H1 (cell line): Measurements from ENCODE around the gene SLC39A11. TPM values are rescaled to one million over a fixed set of nuclear protein-coding genes. Genes with fewer than 3 reads are reported as not detected.

ENCODE experiments used
- CTCF ChIA-PET: fragments of 300-600 bp; sonication (Branson Sonifier 250); formaldehyde crosslinking; loops from one replicate; lab custom pipeline; 2021; ENCODE audit not compliant: partially characterized antibody; lab: Charles Lee
- POLR2A ChIA-PET: fragments of 300-600 bp; sonication (Branson Sonifier 250); formaldehyde crosslinking; loops from one replicate; lab custom pipeline; 2021; ENCODE audit warnings: inconsistent platforms; ENCODE audit not compliant: partially characterized antibody; lab: Charles Lee
- DNase-seq, 2 experiments: peaks; one replicate each; pipeline versions ENCODE4 v3.0.0 to v3.0.0-alpha.2; 2010 to 2022; ENCODE audit warnings: low spot score in 2 of 2, low read depth in 1 of 2, mixed read lengths in 1 of 2
- FAIRE-seq: peaks from 2 replicates; lab custom pipeline; 2011; peaks lifted over from hg19 to GRCh38; lab: Jason Lieb, UNC
- H2AFZ ChIP-seq: 2 replicates; pipeline ENCODE4 v1.8.1; 2012; ENCODE audit warnings: low read length, inconsistent platforms
- H2AK5ac ChIP-seq: 2 replicates; pipeline ENCODE4 v1.6.1; 2013; ENCODE audit warnings: low read depth, low read length
- H2BK120ac ChIP-seq: replicated peaks from 2 replicates; pipeline ENCODE3; 2013; ENCODE audit warnings: low read depth, low read length, inconsistent platforms
- H2BK12ac ChIP-seq: 2 replicates; pipeline ENCODE4 v1.6.1; 2013; ENCODE audit warnings: low read depth, low read length
- H2BK15ac ChIP-seq: 2 replicates; pipeline ENCODE4 v1.6.1; 2013; ENCODE audit warnings: low read length
- H2BK20ac ChIP-seq: 2 replicates; pipeline ENCODE4 v1.6.1; 2013; ENCODE audit warnings: low read length
- H2BK5ac ChIP-seq: 2 replicates; pipeline ENCODE4 v1.6.1; 2013; ENCODE audit warnings: low read depth, low read length
- H3K14ac ChIP-seq: 2 replicates; pipeline ENCODE4 v1.6.1; 2013; ENCODE audit warnings: inconsistent platforms; ENCODE audit not compliant: insufficient read length
- H3K18ac ChIP-seq: 2 replicates; pipeline ENCODE4 v1.6.1; 2013; ENCODE audit warnings: low read length; ENCODE audit errors: extremely low read depth
- H3K23ac ChIP-seq: 2 replicates; pipeline ENCODE4 v1.6.1; 2013; ENCODE audit warnings: inconsistent platforms; ENCODE audit not compliant: insufficient read length
- H3K23me2 ChIP-seq: 2 replicates; pipeline ENCODE4 v1.6.1; 2013; ENCODE audit warnings: low read depth, low read length
- H3K27ac ChIP-seq: 2 replicates; pipeline ENCODE4 v1.6.1; 2011; ENCODE audit warnings: low read depth, low read length, inconsistent platforms
- H3K27me3 ChIP-seq, 4 experiments: replicated peaks in 1 of 4; 1 replicate in 1 of 4; 2 replicates in 3 of 4; pipeline versions ENCODE4 v1.6.1 to v1.8.1; 2011 to 2013; ENCODE audit warnings: low read length in 3 of 4, mild to moderate bottlenecking in 3 of 4, inconsistent platforms in 2 of 4, mixed read lengths in 2 of 4, moderate library complexity in 1 of 4; ENCODE audit not compliant: control insufficient read depth in 3 of 4, insufficient read depth in 3 of 4; ENCODE audit errors: extremely low read depth in 1 of 4
- H3K36me3 ChIP-seq, 4 experiments: 2 replicates each; pipeline versions ENCODE4 v1.6.1 to v1.8.1; 2011 to 2013; ENCODE audit warnings: mild to moderate bottlenecking in 4 of 4, low read length in 3 of 4, moderate library complexity in 2 of 4, control low read depth in 1 of 4, inconsistent platforms in 1 of 4; ENCODE audit not compliant: insufficient read depth in 4 of 4, control insufficient read depth in 2 of 4
- H3K4ac ChIP-seq: replicated peaks from 2 replicates; pipeline ENCODE3; 2013; ENCODE audit warnings: low read length, low read depth, mixed read lengths, inconsistent platforms; ENCODE audit not compliant: insufficient read length
- H3K4me1 ChIP-seq, 4 experiments: replicated peaks in 1 of 4; 1 replicate in 1 of 4; 2 replicates in 3 of 4; pipeline versions ENCODE4 v1.6.1 to v1.8.1; 2011 to 2013; ENCODE audit warnings: low read length in 3 of 4, inconsistent platforms in 2 of 4, mixed read lengths in 1 of 4; ENCODE audit not compliant: insufficient read depth in 4 of 4, control insufficient read depth in 3 of 4
- H3K4me2 ChIP-seq, 2 experiments: 2 replicates each; pipeline versions ENCODE4 v1.6.1 to v1.8.1; 2011 to 2013; ENCODE audit warnings: low read depth in 2 of 2, low read length in 2 of 2, control low read depth in 1 of 2, inconsistent platforms in 1 of 2, mild to moderate bottlenecking in 1 of 2; ENCODE audit not compliant: insufficient read depth in 1 of 2
- H3K4me3 ChIP-seq, 4 experiments: fragments of 200-600, 300-600 bp in 1 of 4; sonication (generic), shearing (Covaris generic), sonication (Bioruptor Twin) in 1 of 4; 2 replicates each; pipeline versions ENCODE4 v1.5.1 to v1.8.1; 2011 to 2016; ENCODE audit warnings: low read length in 4 of 4, low read depth in 3 of 4, control low read depth in 2 of 4, inconsistent platforms in 2 of 4, mild to moderate bottlenecking in 2 of 4, mixed read lengths in 1 of 4, moderate library complexity in 1 of 4; ENCODE audit not compliant: insufficient read depth in 2 of 4; ENCODE audit errors: extremely low read depth in 1 of 4
- H3K56ac ChIP-seq: replicated peaks from 2 replicates; pipeline ENCODE3; 2013; ENCODE audit warnings: low read depth, mild to moderate bottlenecking, mixed read lengths, low read length, inconsistent platforms; ENCODE audit not compliant: insufficient read length
- H3K79me1 ChIP-seq: 2 replicates; pipeline ENCODE4 v1.6.1; 2013; ENCODE audit warnings: low read depth, low read length, control low read depth
- H3K79me2 ChIP-seq, 2 experiments: 2 replicates each; pipeline versions ENCODE4 v1.6.1 to v1.8.1; 2012 to 2013; ENCODE audit warnings: low read length in 2 of 2, mild to moderate bottlenecking in 2 of 2, inconsistent platforms in 1 of 2; ENCODE audit not compliant: insufficient read depth in 2 of 2, control insufficient read depth in 1 of 2
- H3K9ac ChIP-seq, 4 experiments: replicated peaks in 1 of 4; 1 replicate in 1 of 4; 2 replicates in 3 of 4; pipeline versions ENCODE4 v1.6.1 to v1.8.1; 2011 to 2013; ENCODE audit warnings: low read depth in 3 of 4, low read length in 3 of 4, control low read depth in 2 of 4, mild to moderate bottlenecking in 2 of 4, moderate library complexity in 2 of 4, inconsistent platforms in 1 of 4; ENCODE audit errors: extremely low read depth in 1 of 4
- H3K9me3 ChIP-seq, 2 experiments: 2 replicates each; pipeline versions ENCODE4 v1.6.1 to v1.8.1; 2012 to 2013; ENCODE audit warnings: mild to moderate bottlenecking in 2 of 2, moderate library complexity in 2 of 2, control low read depth in 1 of 2, inconsistent platforms in 1 of 2, low read depth in 1 of 2, low read length in 1 of 2, mixed read lengths in 1 of 2; ENCODE audit not compliant: insufficient read depth in 2 of 2
- H4K20me1 ChIP-seq, 2 experiments: replicated peaks in 1 of 2; 2 replicates each; pipeline versions ENCODE3 to v1.8.1; 2011 to 2013; ENCODE audit warnings: inconsistent platforms in 2 of 2, low read length in 2 of 2, mild to moderate bottlenecking in 1 of 2; ENCODE audit not compliant: insufficient read depth in 2 of 2, control insufficient read depth in 1 of 2
- H4K5ac ChIP-seq: 2 replicates; pipeline ENCODE4 v1.6.1; 2013; ENCODE audit warnings: low read length, low read depth, mixed read lengths, inconsistent platforms; ENCODE audit not compliant: insufficient read length
- H4K8ac ChIP-seq: 2 replicates; pipeline ENCODE4 v1.8.0; 2013; ENCODE audit warnings: mild to moderate bottlenecking, moderate library complexity, low read length, inconsistent platforms; ENCODE audit not compliant: insufficient read depth; ENCODE audit errors: extremely low read depth
- H4K91ac ChIP-seq: replicated peaks from 2 replicates; pipeline ENCODE3; 2013; ENCODE audit warnings: low read length, mixed read lengths, inconsistent platforms; ENCODE audit not compliant: insufficient read length
- EP300 ChIP-seq, 2 experiments: IDR thresholded peaks; 1 replicate in 1 of 2; 2 replicates in 1 of 2; pipeline ENCODE4 v1.6.1; 2011 to 2012; ENCODE audit warnings: low read depth in 2 of 2, low read length in 2 of 2, mild to moderate bottlenecking in 2 of 2, borderline replicate concordance in 1 of 2, inconsistent platforms in 1 of 2, moderate library complexity in 1 of 2
- KDM4A ChIP-seq: IDR thresholded peaks from one replicate; pipeline ENCODE4 v1.7.1; 2012; ENCODE audit warnings: low read depth, mild to moderate bottlenecking, moderate library complexity, low read length, inconsistent platforms; ENCODE audit not compliant: severe bottlenecking
- POLR2AphosphoS5 ChIP-seq: IDR thresholded peaks from 2 replicates; pipeline ENCODE4 v1.6.1; 2011; ENCODE audit warnings: low read depth, low read length
- RAD21 ChIP-seq, 2 experiments: IDR thresholded peaks in 1 of 2; conservative IDR thresholded peaks in 1 of 2; 2 replicates each; pipeline ENCODE4 v1.6.1; 2011; ENCODE audit warnings: low read depth in 2 of 2, low read length in 2 of 2, improper control_type of control experiment in 1 of 2, inconsistent platforms in 1 of 2, mild to moderate bottlenecking in 1 of 2, moderate library complexity in 1 of 2
- SIN3A ChIP-seq, 2 experiments: IDR thresholded peaks in 1 of 2; conservative IDR thresholded peaks in 1 of 2; 2 replicates each; pipeline ENCODE4 v1.6.1; 2011 to 2012; ENCODE audit warnings: low read length in 2 of 2, improper control_type of control experiment in 1 of 2, low read depth in 1 of 2, mild to moderate bottlenecking in 1 of 2
- SIRT6 ChIP-seq: IDR thresholded peaks from one replicate; pipeline ENCODE4 v1.7.1; 2012; ENCODE audit warnings: low read length, inconsistent platforms
- SP2 ChIP-seq: IDR thresholded peaks from 2 replicates; pipeline ENCODE4 v1.6.1; 2012; ENCODE audit warnings: mild to moderate bottlenecking, low read length, inconsistent platforms
- SP4 ChIP-seq: IDR thresholded peaks from 2 replicates; pipeline ENCODE4 v1.6.1; 2012; ENCODE audit warnings: low read length, inconsistent platforms
- SUZ12 ChIP-seq: fragments of 200-600 bp; sonication (generic); IDR thresholded peaks from 2 replicates; pipeline ENCODE4 v1.6.1; 2012; ENCODE audit warnings: mild to moderate bottlenecking, inconsistent platforms, low read length, moderate library complexity, mixed read lengths
- TAF7 ChIP-seq: optimal IDR thresholded peaks from 2 replicates; pipeline ENCODE3; 2011; ENCODE audit warnings: low read depth, mild to moderate bottlenecking, inconsistent platforms, low read length, moderate library complexity, borderline replicate concordance
- WGBS, 2 experiments: shearing (Covaris generic) in 1 of 2; methylation state at CpG; one replicate each; pipeline versions ENCODE4 v1.1.6 to v1.1.7; 2013 to 2015; ENCODE audit warnings: low lambda C conversion rate in 2 of 2, mixed read lengths in 2 of 2, inconsistent platforms in 1 of 2, low coverage in 1 of 2, missing lambda C conversion rate in 1 of 2; ENCODE audit not compliant: insufficient replicate concordance in 2 of 2, insufficient coverage in 1 of 2, insufficient read length in 1 of 2; ENCODE audit errors: extremely low coverage in 1 of 2, missing lambda C conversion rate in 1 of 2; 5-methylcytosine and 5-hydroxymethylcytosine counted together
- polyA plus RNA-seq, 7 experiments: library from polyadenylated mRNA; depleted of rRNA in 3 of 7; stranded (reverse) in 5 of 7; unstranded in 2 of 7; fragments of >200 nt in 5 of 7; fragments of 200-250 nt in 2 of 7; gene quantifications; 1 replicate in 5 of 7; 2 replicates in 1 of 7; 4 replicates in 1 of 7; pipeline versions ENCODE4 v1.2.1 to v1.2.3, GENCODE V29; 2011 to 2013; ENCODE audit warnings: missing spikeins in 2 of 7, mixed read lengths in 2 of 7
- total RNA-seq: library from RNA; stranded (reverse); fragmentation: NEBNext Ultra II Directional; extraction: Animal tissue kit (Norgen Biotek cat#: 25700); gene quantifications from 2 replicates; pipeline ENCODE4 v1.2.1, GENCODE V29; 2021

The SLC39A11 gene
- total and polyA plus RNA-seq, 2 of the 8 experiments (the other 6 are each of a cell fraction or from before 2014, with no cell fraction given) = 12.2 to 19.6 TPM

- Histone ChIP-seq H3K79me2 (no peaks in the 10 kb centered on the region), H3K18ac (no peak overlapping the region), H3K36me3 (no peaks in the 10 kb centered on the region), H2BK5ac (no peak overlapping the region), H3K9ac (no peak overlapping the region), H2BK120ac (no peak overlapping the region), H3K4me2 (no peak overlapping the region), H4K20me1 (no peaks in the 10 kb centered on the region), H3K56ac (no peak overlapping the region), H4K8ac (no peak overlapping the region), H3K79me1 (no peaks in the 10 kb centered on the region), H3K4me3 (no peak overlapping the region), H3K23ac (no peak overlapping the region), H2BK15ac (no peak overlapping the region), H3K14ac (no peak overlapping the region), H3K9me3 (no peaks in the 10 kb centered on the region), H3K4ac (no peak overlapping the region), H2AK5ac (no peak overlapping the region), H2BK20ac (no peak overlapping the region), H3K4me1 (no peaks in the 10 kb centered on the region), H4K91ac (no peak overlapping the region), H2BK12ac (no peak overlapping the region), H3K23me2 (no peaks in the 10 kb centered on the region), H3K27me3 (no peaks in the 10 kb centered on the region; a peak in 2 of 7 replicates), H3K27ac (no peak overlapping the region), H4K5ac (no peak overlapping the region), H2AFZ (no peak overlapping the region)
- POLR2A ChIA-PET = no interaction called here
- FAIRE-seq (no peak), DNase-seq (no peak)
- CTCF ChIA-PET = interaction anchor here (0.6 to 1.5 kb wide), 4 partner anchors 9 to 258 kb away, joined by 3 to 6 read pairs (median 4); no protein-coding TSS in a partner anchor
- 93% methylated on average over 4 of the region's 4 CpGs; no CpG with 5 or more reads in 1 of the 2 experiments for WGBS, 2 experiments
- TF ChIP-seq SUZ12 (no peak), RAD21 (IDR thresholded peaks at IDR 0.05 in 1 of 2, conservative IDR thresholded peaks at IDR 0.05 in 1 of 2; ENCODE audit: low read depth in 2 of 2, low read length in 2 of 2) (no peak), EP300 (IDR thresholded peaks at IDR 0.05; ENCODE audit: borderline replicate concordance in 1 of 2, low read depth in 2 of 2, low read length in 2 of 2) (no peak), SP2 (no peak), POLR2AphosphoS5 (no peak), SIN3A (conservative IDR thresholded peaks at IDR 0.05 in 1 of 2, IDR thresholded peaks at IDR 0.05 in 1 of 2; ENCODE audit: low read depth in 1 of 2, low read length in 2 of 2) (no peak), SP4 (no peak), TAF7 (no peak), KDM4A (no peak), SIRT6 (no peak)
Observed at GRCh38 chr17:72644492-72644891, 448.0 kb downstream of the SLC39A11 start.
